GM12891 (cell line): Measurements from ENCODE around the gene RAD18.

Experiments used
- PAX5 ChIP-seq: IDR thresholded peaks from 2 replicates; pipeline ENCODE4 v1.6.1; 2011; ENCODE audit warnings: low read length, moderate library complexity, mild to moderate bottlenecking; ENCODE audit not compliant: insufficient read depth, severe bottlenecking
- POLR2A ChIP-seq: IDR thresholded peaks from 2 replicates; pipeline ENCODE4 v1.6.1; 2011; ENCODE audit warnings: low read depth, low read length, control low read depth
- POLR2AphosphoS5 ChIP-seq: IDR thresholded peaks from 2 replicates; pipeline ENCODE4 v1.6.1; 2011; ENCODE audit warnings: low read depth, low read length, control low read depth
- POU2F2 ChIP-seq: IDR thresholded peaks from 2 replicates; pipeline ENCODE4 v1.6.1; 2011; ENCODE audit warnings: low read depth, mild to moderate bottlenecking, control low read depth, low read length, moderate library complexity
- SPI1 ChIP-seq: IDR thresholded peaks from 2 replicates; pipeline ENCODE4 v1.6.1; 2011; ENCODE audit warnings: low read depth, low read length, control low read depth
- TAF1 ChIP-seq: IDR thresholded peaks from 2 replicates; pipeline ENCODE4 v1.6.1; 2011; ENCODE audit warnings: low read depth, low read length, control low read depth

- TF ChIP-seq POLR2A = no peak
- no peak for TF ChIP-seq POLR2AphosphoS5
- TF ChIP-seq TAF1 = no peak
- no peak for TF ChIP-seq POU2F2
- no peak for TF ChIP-seq SPI1
- TF ChIP-seq PAX5 = no peak
Observed at GRCh38 chr3:8873740-8874139, 89.5 kb downstream of the RAD18 start.
